ENCODE data around the gene DCC. TPM values are rescaled to one million over a fixed set of nuclear protein-coding genes. Genes with fewer than 3 reads are reported as not detected.

Gene DCC, protein sequence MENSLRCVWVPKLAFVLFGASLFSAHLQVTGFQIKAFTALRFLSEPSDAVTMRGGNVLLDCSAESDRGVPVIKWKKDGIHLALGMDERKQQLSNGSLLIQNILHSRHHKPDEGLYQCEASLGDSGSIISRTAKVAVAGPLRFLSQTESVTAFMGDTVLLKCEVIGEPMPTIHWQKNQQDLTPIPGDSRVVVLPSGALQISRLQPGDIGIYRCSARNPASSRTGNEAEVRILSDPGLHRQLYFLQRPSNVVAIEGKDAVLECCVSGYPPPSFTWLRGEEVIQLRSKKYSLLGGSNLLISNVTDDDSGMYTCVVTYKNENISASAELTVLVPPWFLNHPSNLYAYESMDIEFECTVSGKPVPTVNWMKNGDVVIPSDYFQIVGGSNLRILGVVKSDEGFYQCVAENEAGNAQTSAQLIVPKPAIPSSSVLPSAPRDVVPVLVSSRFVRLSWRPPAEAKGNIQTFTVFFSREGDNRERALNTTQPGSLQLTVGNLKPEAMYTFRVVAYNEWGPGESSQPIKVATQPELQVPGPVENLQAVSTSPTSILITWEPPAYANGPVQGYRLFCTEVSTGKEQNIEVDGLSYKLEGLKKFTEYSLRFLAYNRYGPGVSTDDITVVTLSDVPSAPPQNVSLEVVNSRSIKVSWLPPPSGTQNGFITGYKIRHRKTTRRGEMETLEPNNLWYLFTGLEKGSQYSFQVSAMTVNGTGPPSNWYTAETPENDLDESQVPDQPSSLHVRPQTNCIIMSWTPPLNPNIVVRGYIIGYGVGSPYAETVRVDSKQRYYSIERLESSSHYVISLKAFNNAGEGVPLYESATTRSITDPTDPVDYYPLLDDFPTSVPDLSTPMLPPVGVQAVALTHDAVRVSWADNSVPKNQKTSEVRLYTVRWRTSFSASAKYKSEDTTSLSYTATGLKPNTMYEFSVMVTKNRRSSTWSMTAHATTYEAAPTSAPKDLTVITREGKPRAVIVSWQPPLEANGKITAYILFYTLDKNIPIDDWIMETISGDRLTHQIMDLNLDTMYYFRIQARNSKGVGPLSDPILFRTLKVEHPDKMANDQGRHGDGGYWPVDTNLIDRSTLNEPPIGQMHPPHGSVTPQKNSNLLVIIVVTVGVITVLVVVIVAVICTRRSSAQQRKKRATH (N-terminal part only)
- total RNA-seq = not detected in 3 replicates
- long read RNA-seq = 0 reads

DNA sequence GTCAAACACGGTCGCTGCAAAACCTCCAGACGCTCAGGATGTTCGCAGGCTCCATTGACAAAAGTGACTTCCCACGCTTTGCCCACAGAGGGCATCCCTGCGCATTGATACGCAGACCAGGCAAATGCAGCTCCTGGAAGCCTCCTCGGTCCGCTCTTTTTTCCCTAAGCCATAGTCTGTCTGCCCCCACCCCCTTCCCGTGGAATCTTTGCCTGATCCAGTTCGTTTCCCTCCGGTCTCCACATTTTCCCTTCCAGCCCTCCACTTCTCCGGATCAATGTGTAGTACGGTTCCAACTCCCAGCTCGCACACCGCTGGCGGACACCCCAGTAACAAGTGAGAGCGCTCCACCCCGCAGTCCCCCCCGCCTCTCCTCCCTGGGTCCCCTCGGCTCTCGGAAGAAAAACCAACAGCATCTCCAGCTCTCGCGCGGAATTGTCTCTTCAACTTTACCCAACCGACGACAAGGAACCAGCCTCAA lies at the start of gene DCC:
Gene DCC, plus strand, starts transcription at position 307 of the 481 bp plus-strand sequence. CDS start 591 bp downstream, outside the sequence.
- no peak for DNase-seq (ENCODE audit: low spot score)
- Mint-ChIP-seq H3K27ac (ENCODE audit: unreplicated experiment) (no peak within 1 kb of the TSS), H3K4me1 (ENCODE audit: low read depth) (peaks cover 23% of the 10 kb centered on the region), H3K27me3 (ENCODE audit: low read depth) (peaks cover 47% of the 10 kb centered on the region), H3K9me3 (ENCODE audit: low read depth) (peaks cover 6% of the 10 kb centered on the region), H3K36me3 (ENCODE audit: low read depth) (no peaks in the 10 kb centered on the region), H3K4me3 (ENCODE audit: unreplicated experiment) (peak within 1 kb of the TSS; percentile 10)
- TF ChIP-seq, protein P1, sequence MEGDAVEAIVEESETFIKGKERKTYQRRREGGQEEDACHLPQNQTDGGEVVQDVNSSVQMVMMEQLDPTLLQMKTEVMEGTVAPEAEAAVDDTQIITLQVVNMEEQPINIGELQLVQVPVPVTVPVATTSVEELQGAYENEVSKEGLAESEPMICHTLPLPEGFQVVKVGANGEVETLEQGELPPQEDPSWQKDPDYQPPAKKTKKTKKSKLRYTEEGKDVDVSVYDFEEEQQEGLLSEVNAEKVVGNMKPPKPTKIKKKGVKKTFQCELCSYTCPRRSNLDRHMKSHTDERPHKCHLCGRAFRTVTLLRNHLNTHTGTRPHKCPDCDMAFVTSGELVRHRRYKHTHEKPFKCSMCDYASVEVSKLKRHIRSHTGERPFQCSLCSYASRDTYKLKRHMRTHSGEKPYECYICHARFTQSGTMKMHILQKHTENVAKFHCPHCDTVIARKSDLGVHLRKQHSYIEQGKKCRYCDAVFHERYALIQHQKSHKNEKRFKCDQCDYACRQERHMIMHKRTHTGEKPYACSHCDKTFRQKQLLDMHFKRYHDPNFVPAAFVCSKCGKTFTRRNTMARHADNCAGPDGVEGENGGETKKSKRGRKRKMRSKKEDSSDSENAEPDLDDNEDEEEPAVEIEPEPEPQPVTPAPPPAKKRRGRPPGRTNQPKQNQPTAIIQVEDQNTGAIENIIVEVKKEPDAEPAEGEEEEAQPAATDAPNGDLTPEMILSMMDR (IDR thresholded peaks at IDR 0.05) = peak; percentile 51

DNA sequence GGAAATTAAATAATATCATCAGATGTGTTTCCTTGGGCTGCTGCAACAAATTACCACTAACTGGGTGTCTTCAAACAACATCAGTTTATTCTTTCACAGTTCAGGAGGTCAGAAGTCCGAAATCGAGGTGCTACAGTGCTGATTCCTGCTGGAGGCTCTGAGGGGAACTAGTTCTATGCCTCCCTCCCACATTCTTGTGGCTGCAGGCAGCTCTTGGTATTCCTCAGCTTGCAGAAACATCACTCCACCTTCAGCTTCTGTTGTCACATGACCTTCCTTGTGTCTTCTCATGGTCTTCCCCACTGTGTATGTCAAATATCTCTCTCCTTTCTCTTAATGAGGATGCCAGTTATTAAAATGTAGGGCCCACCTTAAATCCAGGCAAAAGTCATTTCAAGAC lies 29.3 kb upstream of the DCC start:
- Mint-ChIP-seq H3K4me3 (ENCODE audit: unreplicated experiment) (no peak overlapping the region), H3K27me3 (ENCODE audit: low read depth) (peaks cover 4% of the 10 kb centered on the region), H3K9me3 (ENCODE audit: low read depth) (peaks cover 8% of the 10 kb centered on the region), H3K36me3 (ENCODE audit: low read depth) (no peaks in the 10 kb centered on the region), H3K27ac (ENCODE audit: unreplicated experiment) (no peak overlapping the region), H3K4me1 (ENCODE audit: low read depth) (no peaks in the 10 kb centered on the region)
- TF ChIP-seq, protein P1 (IDR thresholded peaks at IDR 0.05) = no peak
- DNase-seq (ENCODE audit: low spot score) = no peak

DNA sequence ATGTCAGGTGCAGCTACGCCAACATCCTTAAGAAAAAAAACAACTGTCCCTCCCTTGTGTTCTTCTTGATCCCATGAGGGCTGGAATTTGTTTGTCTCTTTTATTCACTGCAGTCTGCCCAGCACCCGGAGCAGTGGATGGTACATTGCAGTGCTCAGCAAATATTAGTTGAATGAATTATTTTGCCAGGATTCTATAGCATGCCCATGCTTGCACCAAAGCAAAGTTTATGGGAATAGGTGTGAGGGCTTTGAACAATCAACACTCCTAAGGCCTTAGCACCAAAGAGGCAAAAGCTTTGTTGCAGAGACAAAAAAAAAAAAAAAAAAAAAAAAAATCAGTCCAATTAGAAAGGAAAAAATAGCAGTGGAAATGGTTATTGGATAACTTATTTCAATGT lies 28.7 kb upstream of the DCC start:
- TF ChIP-seq, protein P1 (IDR thresholded peaks at IDR 0.05) = no peak
- H3K27me3 Mint-ChIP-seq (ENCODE audit: low read depth) = peaks cover 4% of the 10 kb centered on the region
- no peaks in the 10 kb centered on the region for H3K36me3 Mint-ChIP-seq (ENCODE audit: low read depth)
- no peak overlapping the region for H3K27ac Mint-ChIP-seq (ENCODE audit: unreplicated experiment)
- H3K4me1 Mint-ChIP-seq (ENCODE audit: low read depth) = no peaks in the 10 kb centered on the region
- no peak for DNase-seq (ENCODE audit: low spot score)
- H3K4me3 Mint-ChIP-seq (ENCODE audit: unreplicated experiment) = no peak overlapping the region
- peaks cover 8% of the 10 kb centered on the region for H3K9me3 Mint-ChIP-seq (ENCODE audit: low read depth)

DNA sequence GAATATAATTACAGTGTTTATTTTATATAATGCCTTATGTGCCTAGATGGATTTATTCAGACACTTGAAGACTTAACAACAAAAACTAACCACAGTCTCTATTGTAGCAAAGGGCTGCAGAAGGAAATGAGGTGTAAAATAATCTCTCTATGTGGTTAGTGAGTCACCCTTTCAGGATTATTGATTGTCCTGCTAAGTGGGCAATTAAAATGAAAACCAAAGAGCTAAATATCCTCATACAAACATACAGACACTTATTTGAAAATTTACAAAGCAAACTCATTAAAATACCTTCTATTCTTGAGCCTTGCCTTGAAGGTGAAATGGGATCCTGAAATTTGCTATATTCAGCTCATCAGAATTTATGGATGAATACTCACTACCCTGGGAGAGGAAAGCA lies 27.7 kb upstream of the DCC start:
- Mint-ChIP-seq H3K4me1 (ENCODE audit: low read depth) (no peaks in the 10 kb centered on the region), H3K27me3 (ENCODE audit: low read depth) (peaks cover 4% of the 10 kb centered on the region), H3K36me3 (ENCODE audit: low read depth) (no peaks in the 10 kb centered on the region), H3K27ac (ENCODE audit: unreplicated experiment) (no peak overlapping the region), H3K9me3 (ENCODE audit: low read depth) (peaks cover 8% of the 10 kb centered on the region), H3K4me3 (ENCODE audit: unreplicated experiment) (no peak overlapping the region)
- DNase-seq (ENCODE audit: low spot score) = no peak
- TF ChIP-seq, protein P1 (IDR thresholded peaks at IDR 0.05) = no peak

DNA sequence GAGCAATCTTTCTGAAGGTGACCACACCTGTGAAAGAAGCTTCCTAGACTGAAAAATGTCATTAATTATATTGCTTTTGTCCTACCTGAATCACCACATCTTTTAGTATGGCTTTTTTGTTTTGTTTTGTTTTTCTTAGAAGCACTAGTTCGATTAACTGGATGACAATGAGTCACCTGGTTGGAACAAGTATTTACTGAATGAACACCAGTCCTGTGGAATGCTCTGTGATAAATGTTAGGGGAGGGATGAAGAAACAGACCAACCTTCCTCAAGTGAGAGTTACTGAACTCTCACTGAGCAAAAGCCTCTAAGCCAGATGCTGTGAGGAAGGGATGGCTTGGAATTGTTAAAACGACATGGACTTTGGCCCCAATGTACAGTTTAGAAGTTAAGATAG lies 26.8 kb upstream of the DCC start:
- no peaks in the 10 kb centered on the region for H3K36me3 Mint-ChIP-seq (ENCODE audit: low read depth)

More for the DNA sequence above, 26.8 kb upstream of the DCC start:
- TF ChIP-seq, protein P1 (IDR thresholded peaks at IDR 0.05) = no peak
- no peaks in the 10 kb centered on the region for H3K4me1 Mint-ChIP-seq (ENCODE audit: low read depth)
- peaks cover 8% of the 10 kb centered on the region for H3K9me3 Mint-ChIP-seq (ENCODE audit: low read depth)
- H3K27me3 Mint-ChIP-seq (ENCODE audit: low read depth) = peaks cover 4% of the 10 kb centered on the region
- no peak overlapping the region for H3K4me3 Mint-ChIP-seq (ENCODE audit: unreplicated experiment)
- DNase-seq (ENCODE audit: low spot score) = no peak
- no peak overlapping the region for H3K27ac Mint-ChIP-seq (ENCODE audit: unreplicated experiment)

All from chondrocyte (in vitro differentiated cells).